GM18508 (cell line): ENCODE results near the gene PDE5A.
A peak's percentile ranks its signal among the peaks of the same experiment; 100 is the strongest.
"Not testable (repeated sequence)": the region's sequence is repeated elsewhere in the genome, so short reads cannot be mapped to it uniquely, and the experiment has no call there.

Experiments
- ATAC-seq: cut with Tn5 transposase; IDR thresholded peaks from one replicate; pipeline ENCODE4 v1.9.1; 2021; ENCODE audit warnings: moderate number of reproducible peaks; ENCODE audit not compliant: insufficient read depth, unreplicated experiment

The PDE5A gene

DNA sequence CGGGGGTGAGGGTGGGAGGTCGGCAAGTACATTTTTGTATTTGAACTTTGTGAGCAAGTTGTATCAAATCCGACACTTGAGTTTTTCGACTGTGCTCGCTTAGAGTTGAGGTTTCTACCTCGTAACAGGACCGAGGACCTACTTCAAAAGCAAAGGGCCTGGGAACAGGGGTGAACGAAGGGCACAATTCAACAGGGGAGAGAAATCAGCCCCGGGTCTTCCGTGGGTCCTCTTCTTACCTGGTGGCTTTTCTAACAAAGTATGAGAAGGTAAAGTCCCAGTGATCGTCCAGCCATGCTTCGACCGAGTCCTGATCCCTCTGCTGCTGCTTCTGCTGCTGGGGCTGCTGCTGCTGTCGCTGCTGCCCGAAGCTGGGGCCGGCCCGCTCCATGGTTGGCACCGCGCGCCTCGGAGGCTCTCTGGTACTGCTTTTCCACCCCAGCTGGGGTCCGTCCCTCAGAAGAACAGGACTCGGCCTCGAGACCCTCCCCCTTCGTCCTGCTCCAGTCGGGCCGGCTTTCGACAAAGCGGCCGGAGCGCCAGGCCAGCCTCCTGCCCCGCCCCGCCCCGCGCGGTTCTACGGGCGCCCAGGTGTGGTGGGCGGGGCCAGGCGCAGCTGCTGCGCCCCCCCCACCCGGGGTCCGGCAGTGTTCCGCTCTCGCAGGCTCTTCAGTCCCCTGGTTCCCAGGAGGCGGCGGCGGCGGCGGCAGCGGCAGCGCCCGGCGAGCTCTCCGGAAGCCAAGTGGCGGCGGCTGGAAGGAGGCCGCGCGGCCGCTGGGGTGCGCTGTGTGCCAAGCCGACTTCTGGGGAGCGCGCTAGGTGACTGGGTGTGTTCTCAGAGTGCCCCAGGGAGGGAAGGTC is at the start of gene PDE5A:
Gene PDE5A, minus strand, starts transcription at position 524 of the 861 bp plus-strand sequence. Its CDS starts 133 bp downstream, at position 391.
- peak; percentile 83 for ATAC-seq

DNA sequence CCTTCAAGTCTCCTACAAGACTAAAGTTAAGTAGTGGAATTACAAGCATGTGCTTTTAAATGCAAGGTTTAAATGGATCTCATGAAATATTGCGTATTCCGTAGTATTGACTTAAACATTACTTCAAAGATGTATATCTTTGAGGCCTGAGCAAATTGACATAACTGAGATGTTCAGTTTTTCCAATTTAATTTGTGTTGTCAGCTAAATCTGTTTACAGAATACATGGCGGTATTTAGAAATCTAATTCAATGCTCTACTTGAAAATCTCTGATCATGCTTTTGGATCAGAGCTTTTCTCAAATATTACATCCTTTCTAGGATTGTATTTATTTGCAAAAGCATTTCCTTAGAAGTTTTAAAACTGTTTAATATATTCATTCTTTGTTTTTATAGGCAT is 47.5 kb upstream of the PDE5A start:
- ATAC-seq: no peak

DNA sequence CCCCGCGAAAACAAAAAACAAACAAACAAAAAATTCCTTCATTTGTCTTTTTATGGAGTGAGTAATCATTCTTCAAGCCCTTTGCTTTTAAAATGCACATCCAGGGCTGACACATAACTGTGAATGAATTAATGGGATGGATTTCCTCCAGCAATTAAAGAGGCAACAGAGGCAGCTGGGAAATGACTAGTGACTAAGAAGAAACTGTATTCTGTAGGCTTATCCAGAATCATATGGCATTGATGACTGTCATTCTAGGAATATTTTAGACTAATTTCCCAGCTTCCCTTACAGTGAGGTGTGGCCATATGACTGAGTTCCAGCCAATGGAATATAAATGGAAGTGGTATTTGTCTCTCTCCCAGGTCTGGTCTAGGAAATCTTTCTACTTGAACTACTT is 46.8 kb upstream of the PDE5A start:
- ATAC-seq: no peak

DNA sequence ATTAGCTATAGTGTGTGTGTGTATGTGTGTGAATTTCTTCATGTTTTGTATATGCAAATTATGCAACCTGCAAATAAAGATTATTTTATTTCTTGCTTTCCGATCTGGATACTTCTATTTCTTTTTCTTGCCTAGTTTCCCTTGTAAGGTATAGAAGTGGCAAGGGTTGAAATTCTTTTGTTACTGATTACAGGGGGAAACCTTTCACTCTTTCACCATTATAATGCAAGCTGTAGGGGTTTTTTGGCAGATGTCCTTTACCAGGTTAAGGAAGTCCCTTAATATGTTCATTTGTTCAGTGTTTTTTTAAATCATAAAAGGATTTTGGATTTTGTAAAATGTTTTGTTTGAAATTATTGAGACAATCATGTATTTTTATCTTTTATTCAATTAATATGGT is 44.3 kb upstream of the PDE5A start:
- no peak for ATAC-seq

DNA sequence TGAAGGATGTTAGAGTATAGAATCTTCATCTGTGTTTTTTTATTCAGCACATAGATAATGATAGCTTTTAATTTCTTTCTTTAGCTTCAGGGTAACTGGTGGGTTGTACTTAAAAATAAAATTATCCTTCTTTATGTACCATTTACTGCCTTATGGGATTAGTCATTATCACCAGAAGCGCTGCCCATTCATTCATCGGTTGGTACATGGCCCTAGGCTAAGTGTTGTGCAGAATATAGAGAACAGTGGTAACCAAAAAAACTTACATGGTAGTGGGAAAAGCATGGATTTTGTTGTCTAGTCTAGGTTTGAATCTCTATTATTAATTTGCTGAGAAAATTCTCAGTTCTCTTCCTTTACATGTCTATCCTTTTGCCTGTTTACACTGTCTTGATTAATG is 43.5 kb upstream of the PDE5A start:
- no peak for ATAC-seq

DNA sequence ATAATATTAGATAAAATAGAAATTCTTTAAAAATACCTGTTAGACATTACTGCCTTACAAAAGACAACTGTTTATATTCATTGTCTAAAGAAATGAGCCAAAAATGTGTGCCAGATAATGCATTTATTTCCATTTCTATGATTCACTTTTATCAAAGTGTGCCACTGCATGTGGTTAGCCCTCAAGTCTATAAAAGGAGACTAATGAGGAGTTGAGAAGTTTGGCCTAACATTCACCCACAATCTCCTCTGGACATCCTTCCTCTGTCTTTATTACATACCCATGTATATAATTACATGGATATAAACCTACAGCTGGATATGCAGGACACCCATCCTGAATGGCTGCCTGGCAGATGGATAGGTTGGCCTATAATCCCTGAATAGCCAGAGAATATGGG is 42.6 kb upstream of the PDE5A start:
- no peak for ATAC-seq

DNA sequence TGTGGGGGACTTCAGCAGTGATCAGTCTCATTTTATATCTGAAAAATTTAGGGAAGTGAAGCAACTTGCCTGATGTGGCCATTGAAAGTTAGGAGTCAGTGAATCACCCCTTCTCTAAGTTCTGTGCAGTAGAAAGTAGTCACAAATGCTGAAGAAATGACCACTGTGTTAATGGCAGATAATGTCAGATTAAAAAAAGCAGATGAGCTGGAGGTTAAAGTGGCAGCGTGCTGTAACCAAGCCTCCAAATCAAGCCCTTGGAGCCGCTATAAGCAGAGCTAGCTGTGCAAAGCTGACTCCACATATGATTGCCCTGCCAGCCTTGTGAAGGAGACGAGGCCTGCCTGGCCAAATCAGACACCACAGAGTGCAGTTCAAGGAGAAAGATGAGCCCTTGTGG is 39.2 kb upstream of the PDE5A start:
- ATAC-seq: no peak

DNA sequence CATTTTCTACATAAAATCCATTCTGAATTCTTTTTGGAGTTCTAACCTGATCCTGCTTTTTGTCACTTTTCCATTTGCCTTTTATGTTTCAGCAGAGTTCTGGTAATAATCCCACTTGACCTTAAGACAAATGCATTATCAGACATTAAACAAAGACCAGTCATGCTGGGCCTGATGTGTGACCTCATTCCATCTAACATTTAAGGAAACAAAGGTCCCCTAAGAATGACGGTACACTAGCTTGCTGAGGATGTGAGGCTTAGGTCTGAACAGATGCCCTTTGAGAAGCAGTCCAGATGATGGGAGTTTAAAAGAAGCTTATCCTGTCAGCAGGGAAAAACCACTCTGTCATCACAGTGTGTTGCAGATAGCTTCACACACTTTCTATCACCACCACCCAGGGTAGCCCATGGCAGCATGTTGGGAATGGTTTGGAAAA is 38.1 kb upstream of the PDE5A start:
- no peak for ATAC-seq

DNA sequence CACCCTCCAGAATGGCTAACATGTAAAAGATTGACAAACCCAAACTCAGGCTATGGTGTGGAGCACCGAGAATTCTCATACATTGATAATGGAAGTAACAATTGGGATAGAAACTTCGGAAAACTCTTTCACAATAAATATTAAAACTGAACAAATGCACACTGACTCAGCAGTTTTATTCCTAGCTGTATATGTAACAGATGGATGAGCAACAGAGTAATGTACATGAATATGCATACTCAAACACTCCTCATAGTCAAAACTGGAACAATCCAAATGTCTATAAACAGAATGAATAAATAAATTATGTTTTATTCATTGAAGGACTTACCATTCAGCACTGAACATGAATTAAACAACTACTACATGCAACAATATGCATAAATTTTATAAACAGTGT is 37.1 kb upstream of the PDE5A start:
- no peak for ATAC-seq

DNA sequence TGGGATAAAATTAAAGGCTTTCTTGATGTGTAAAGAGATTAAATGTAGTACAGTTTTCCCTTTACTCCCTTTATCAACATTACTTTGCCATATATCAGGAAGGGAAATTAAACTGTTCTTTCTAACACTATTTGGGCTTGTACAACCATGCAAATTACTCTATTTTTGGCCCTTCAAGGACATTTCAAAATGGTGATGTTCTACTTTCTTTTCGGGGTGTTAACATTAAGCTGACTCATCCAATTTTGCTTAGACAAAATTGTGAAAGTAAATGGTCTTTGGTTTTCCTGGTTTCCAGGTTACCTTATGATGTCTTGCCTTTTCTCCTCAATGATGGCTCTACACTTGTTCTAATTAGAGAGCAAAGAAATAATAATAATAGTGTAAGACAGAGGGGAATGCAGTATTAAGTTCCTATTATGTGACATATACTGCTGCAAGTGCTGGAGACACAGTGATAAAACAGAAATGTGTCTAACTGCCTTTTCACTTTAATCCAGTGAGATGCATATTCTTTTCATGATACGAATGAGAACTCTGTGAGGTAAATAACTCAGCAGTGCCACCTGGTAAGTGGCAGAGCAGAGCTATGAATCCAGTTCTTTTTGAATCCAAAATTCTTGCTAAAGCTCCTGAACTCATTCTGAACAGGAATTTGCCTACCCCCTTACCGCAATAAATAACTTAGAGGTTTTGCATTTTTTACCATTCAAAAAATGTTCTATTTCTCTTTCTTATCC is 35.7 kb upstream of the PDE5A start:
- ATAC-seq: no peak

DNA sequence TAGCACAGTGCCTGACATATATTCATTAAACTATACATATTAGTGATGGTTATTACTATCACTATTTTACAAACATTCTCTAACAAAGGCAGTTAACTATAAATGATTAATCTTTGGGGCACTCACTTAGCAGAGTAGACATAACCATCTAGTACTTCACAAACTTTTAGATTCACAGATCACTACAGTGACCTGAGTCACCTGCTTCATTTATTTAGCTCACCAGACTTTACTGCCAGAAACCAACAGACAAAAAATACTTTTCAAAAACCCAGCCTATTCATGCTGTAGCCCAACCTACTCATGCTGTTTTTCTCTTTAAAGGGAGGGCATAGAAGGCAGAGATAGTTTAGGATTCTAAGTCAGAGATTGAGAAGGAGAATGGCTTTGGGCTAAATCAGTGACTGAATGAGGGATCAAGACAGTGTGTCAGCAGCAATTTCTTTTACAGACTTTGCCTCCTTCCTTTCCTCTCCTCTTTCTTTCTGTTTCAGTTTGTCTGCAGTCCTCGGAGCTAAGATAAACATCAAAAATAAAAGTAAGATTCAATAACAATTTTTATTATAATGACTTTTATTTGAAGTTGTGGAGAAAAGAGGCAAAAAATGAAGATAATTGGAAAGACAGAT is 34.7 kb upstream of the PDE5A start:
- ATAC-seq: no peak

DNA sequence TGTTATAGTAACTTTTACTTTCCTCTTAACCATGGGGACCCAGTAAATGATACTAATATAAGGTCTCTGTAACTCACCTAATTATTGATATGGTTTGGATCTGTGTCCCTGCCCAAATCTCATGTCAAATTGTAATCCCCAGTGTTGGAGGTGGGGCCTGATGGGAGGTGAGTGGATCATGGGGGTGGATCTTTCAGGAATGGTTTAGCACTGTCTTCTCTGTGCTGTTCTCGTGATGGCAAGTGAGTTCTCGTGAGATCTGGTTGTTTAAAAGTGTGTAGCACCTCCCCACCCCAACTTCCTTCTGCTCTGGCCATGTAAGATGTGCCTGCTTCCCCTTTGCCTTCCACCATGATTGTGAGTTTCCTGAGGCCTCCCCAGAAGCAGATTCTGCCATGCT is 34.0 kb upstream of the PDE5A start:
- ATAC-seq: not testable (repeated sequence)

DNA sequence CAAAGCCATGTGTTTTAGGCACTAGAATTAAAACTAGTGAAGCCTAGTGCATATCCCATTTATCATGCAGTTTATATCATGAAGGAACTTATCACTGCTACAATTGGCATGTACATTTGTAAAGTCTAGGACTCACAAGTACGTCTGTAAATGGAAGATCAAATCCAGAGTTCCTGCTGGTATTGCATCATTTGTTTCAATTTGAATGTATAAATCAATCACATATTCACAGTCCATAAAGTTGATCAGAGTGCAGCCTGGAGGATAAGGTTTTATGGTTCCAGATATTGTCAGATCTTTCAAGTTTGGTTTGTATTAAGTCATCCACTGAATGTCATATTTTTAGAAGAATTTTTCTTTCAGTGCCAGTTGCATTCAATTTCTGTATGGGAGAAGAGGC is 32.6 kb upstream of the PDE5A start:
- no peak for ATAC-seq

DNA sequence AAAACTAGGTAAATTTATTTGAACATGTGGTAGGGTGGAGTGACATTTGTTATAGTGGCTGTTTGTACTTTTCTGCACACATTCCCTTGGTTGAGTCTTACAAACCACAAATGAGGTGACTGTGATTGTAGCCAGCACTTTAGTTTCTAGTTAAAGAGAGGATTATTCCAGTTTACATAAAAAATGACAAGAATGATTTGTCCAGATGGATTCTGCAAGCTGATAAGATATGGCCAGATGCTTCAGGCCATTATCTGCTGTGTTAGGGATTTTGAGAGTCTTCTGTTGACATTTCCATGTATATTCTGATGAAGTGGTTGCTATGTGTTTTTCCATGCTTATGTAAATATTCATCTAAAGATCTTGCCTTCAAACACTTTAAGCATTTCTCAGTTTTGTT is 31.0 kb upstream of the PDE5A start:
- ATAC-seq: no peak

DNA sequence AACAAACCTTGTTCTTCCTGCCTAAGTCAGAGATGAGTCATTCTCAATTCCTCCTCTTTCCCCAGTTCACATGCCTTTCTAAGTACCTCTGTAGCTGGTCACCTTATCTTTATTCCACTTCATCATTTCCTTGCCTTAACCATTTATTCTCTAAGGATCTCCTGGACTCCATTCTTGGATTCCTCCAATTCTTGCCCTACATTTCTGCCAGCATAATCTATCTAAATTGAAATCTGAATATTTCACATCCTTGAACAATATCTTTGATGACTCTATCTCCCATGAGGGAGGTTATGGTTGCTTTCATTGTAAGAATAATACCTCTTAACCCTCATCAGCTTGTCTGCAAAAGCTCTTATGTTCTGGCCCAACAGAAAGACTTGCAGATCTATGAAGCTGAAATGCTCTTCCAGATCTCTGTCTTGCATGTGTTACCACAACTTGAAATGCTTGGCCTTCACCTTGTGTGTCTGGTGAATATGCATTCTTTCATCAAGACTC is 28.6 kb upstream of the PDE5A start:
- ATAC-seq: no peak

DNA sequence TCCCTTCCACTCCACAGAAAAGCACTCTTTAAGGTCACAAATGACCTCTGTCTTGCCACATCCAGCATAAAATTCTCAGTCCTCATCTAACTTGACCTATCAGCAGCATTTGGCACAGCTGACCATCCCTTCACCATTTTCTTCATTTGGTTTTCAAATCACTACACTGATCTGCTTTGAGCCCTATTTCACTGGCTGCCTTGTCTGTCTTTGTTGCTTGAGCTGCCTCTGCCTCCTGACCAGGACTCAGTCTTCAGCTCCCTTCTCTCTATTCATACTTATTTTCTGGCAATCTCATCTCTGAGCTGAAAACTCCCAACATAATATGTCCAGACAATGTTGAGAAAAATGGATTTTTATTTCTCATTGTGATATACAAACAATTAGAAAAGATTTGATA is 27.7 kb upstream of the PDE5A start:
- no peak for ATAC-seq

DNA sequence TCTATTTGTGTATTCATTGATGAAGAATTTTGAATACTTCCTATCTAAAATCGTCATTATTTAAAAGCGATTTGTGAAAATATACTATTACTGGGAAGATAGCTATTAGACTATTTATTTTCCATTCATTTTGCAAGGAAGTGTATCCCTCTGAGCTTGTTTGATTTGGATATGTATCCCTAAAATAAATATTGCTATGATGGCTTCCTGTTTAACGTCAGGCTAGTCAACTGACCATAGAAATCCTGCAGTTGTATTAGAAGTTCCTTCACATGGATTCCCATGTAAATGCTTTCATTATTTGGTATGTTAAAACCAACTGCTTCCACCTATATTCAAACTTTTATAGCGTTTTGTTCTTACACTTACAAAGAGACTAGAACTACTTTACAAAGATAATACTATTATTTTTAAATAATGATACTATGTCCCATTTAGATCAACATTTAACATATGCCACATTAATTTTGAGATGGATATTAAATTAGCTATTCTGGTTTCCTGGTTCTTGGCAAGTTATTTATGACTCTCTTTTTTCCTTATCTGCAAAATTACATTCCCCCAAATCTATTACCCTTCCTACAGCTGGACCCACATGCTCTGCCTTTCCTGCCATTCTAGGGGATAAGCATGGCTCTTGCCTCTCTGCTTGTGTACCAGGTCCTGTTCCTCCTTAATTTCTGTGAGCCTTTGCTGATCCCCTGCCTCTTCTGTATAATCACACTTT is 26.7 kb upstream of the PDE5A start:
- no peak for ATAC-seq

DNA sequence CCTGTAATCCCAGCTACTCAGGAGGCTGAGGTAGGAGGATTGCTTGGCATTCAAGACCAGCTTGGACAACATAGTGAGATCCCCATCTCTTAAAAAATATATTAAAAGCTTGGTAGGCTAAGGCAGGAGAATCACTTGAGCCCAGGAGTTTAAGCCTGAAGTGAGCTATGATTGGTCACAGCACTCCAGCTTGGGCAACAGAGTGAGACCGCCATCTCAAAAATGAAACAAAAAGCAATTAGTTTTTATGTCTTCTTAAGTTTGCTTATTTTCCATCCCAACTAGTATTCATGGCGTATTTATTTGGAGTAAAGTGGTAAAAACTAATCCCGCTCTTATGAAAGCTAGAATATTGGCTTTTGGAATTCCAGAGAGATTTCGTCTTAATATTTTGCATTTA is 25.4 kb upstream of the PDE5A start:
- ATAC-seq: no peak

DNA sequence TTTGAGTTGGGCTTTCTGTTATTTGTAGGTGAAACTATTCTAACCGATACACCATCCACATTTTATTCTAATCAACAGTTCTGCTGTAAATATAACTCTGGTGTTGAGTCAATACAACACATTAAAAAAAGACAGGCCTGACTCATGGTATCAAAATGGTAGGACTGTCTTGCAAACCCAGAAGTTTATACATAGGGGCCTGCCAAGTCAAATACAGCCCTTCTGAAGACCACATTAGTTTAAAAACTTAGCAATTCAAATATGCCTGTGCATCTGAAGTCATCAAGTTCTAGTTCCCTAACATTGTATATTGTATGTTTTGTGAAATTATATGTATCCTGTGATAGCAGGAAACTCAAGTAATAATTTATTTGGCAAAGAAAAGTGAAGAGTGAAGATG is 24.4 kb upstream of the PDE5A start:
- no peak for ATAC-seq

DNA sequence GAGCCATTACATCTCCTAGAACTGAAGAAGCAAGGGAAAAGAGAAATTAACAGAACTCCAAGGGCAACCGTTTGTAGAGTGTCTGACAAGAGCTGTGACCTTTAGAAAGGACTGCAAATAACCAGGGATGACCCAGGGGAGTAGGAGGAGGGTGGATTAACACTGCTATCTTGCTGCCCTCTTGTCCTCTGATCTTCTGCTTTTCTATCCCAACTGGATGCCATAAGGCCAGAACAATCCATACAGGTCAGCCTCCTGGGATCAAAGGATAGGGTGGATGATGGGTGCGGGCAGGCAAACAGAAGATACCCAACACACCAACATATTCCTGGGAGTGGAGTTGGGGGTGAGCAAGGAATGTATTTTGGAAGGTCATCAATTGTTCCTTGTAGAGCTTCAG is 19.8 kb upstream of the PDE5A start:
- no peak for ATAC-seq
